Neutrophil (primary cell): ENCODE data around the gene JMJD1C.
"Not testable (repeated sequence)": the region's sequence is repeated elsewhere in the genome, so short reads cannot be mapped to it uniquely, and the experiment has no call there.

Experiments
- H3K27ac ChIP-seq: fragments of 200-600 bp; sonication (generic); 2 replicates; pipeline ENCODE4 v1.5.1; 2016; ENCODE audit warnings: mild to moderate bottlenecking, moderate library complexity
- H3K27me3 ChIP-seq: fragments of 200-600 bp; sonication (generic); 2 replicates; pipeline ENCODE4 v1.6.0; 2016; ENCODE audit warnings: mild to moderate bottlenecking
- H3K36me3 ChIP-seq: fragments of 200-600 bp; sonication (generic); 2 replicates; pipeline ENCODE4 v1.5.1; 2017
- H3K4me1 ChIP-seq, 2 experiments: fragments of 200-600 bp in 1 of 2; sonication (generic) in 1 of 2; 1 replicate in 1 of 2; 2 replicates in 1 of 2; pipeline versions ENCODE4 v1.5.1 to v1.6.1; 2013 to 2016; ENCODE audit warnings: low read depth in 1 of 2, low read length in 1 of 2, mild to moderate bottlenecking in 1 of 2, moderate library complexity in 1 of 2; ENCODE audit not compliant: control insufficient read depth in 1 of 2, insufficient read depth in 1 of 2
- H3K4me3 ChIP-seq, 2 experiments: fragments of 200-600 bp in 1 of 2; sonication (generic) in 1 of 2; 1 replicate in 1 of 2; 2 replicates in 1 of 2; pipeline ENCODE4 v1.5.1; 2013 to 2016; ENCODE audit warnings: low read depth in 1 of 2, low read length in 1 of 2, mild to moderate bottlenecking in 1 of 2, moderate library complexity in 1 of 2
- H3K9me3 ChIP-seq: fragments of 200-600 bp; sonication (generic); 2 replicates; pipeline ENCODE4 v1.5.1; 2016
- TF ChIP-seq, protein P1 (sequence below): fragments of 200-600 bp; sonication (generic); IDR thresholded peaks from 2 replicates; pipeline ENCODE4 v1.5.1; 2016; ENCODE audit warnings: antibody characterized with exemption

The JMJD1C gene

DNA sequence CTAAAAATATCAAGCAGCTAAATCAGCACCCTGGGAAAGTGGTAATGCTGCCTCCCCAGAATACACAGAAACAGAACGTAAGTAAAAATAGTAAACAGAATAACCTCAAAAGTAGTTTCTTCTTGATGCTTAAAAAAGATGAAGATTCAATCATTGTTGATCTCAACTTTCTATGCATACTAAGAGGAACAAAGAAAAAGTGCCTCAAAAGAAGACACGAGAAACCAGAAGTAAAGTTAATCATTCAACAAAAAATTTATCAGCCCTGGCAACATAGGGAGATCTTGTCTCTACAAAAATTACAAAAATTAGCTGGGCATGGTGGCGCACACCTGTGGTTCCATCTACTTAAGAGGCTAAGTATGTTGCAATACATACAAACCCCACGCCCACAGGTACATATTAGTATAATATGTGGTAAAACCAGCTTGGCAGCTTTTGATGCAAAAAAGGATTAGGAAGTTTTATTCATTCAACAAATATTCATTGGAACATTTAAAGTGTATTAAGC lies 179.0 kb downstream of the JMJD1C start:
- H3K27ac ChIP-seq = no peak overlapping the region
- no peaks in the 10 kb centered on the region for H3K27me3 ChIP-seq
- H3K9me3 ChIP-seq = no peaks in the 10 kb centered on the region
- no peak overlapping the region for H3K4me3 ChIP-seq
- TF ChIP-seq, protein P1, sequence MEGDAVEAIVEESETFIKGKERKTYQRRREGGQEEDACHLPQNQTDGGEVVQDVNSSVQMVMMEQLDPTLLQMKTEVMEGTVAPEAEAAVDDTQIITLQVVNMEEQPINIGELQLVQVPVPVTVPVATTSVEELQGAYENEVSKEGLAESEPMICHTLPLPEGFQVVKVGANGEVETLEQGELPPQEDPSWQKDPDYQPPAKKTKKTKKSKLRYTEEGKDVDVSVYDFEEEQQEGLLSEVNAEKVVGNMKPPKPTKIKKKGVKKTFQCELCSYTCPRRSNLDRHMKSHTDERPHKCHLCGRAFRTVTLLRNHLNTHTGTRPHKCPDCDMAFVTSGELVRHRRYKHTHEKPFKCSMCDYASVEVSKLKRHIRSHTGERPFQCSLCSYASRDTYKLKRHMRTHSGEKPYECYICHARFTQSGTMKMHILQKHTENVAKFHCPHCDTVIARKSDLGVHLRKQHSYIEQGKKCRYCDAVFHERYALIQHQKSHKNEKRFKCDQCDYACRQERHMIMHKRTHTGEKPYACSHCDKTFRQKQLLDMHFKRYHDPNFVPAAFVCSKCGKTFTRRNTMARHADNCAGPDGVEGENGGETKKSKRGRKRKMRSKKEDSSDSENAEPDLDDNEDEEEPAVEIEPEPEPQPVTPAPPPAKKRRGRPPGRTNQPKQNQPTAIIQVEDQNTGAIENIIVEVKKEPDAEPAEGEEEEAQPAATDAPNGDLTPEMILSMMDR = no peak
- H3K4me1 ChIP-seq = no peaks in the 10 kb centered on the region
- no peaks in the 10 kb centered on the region for H3K36me3 ChIP-seq

DNA sequence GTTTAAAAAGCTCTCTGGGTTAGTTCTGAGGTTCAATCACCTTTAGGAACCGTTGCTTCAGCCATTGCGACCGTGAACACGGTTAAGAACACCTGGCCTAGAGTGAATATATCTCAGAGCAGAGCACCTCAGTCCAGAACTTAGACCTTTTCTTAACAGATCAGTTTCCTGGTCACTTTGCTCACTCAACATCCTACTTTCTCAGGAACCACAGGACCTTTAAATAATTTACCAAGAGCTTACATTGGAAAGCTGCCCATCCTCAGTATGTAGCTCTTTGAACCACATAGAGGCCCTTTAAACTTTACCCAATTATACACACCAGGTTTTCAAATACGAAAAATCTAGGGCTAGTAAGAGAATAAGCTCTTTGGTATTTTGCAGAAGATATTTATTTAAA lies 179.4 kb downstream of the JMJD1C start:
- TF ChIP-seq, protein P1 = no peak
- H3K36me3 ChIP-seq = no peaks in the 10 kb centered on the region
- no peaks in the 10 kb centered on the region for H3K9me3 ChIP-seq
- H3K4me1 ChIP-seq = no peaks in the 10 kb centered on the region
- H3K27ac ChIP-seq = no peak overlapping the region
- H3K4me3 ChIP-seq = no peak overlapping the region
- H3K27me3 ChIP-seq = no peaks in the 10 kb centered on the region

DNA sequence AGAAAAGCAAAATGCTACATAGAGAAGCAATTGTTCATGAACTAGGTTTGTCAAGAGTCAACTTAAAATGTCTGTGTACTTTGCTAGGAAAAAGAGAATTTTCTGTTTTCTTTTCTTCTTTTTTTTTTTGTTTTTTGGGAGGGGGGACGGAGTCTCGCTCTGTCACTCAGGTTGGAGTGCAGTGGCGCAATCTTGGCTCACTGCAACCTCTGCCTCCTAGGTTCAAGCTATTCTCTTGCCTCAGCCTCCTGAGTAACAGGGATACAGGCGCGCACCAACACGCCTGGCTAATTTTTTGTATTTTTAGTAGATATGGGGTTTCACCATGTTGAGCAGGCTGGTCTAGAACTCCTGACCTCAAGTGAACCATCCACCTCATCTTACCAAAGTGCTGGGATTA lies 181.9 kb downstream of the JMJD1C start:
- H3K9me3 ChIP-seq, H3K4me3 ChIP-seq, H3K4me1 ChIP-seq, H3K36me3 ChIP-seq, H3K27ac ChIP-seq, H3K27me3 ChIP-seq: not testable (repeated sequence)

- H3K4me1 ChIP-seq = no peaks in the 10 kb centered on the region
- no peak overlapping the region for H3K27ac ChIP-seq
- no peaks in the 10 kb centered on the region for H3K9me3 ChIP-seq
- H3K4me3 ChIP-seq = no peak overlapping the region
- TF ChIP-seq, protein P1 = no peak
- H3K27me3 ChIP-seq = no peaks in the 10 kb centered on the region
- no peaks in the 10 kb centered on the region for H3K36me3 ChIP-seq
These were observed 182.7 kb downstream of the JMJD1C start for GRCh38 chr10:63283093-63283492.

- no peaks in the 10 kb centered on the region for H3K9me3 ChIP-seq
- no peaks in the 10 kb centered on the region for H3K36me3 ChIP-seq
- TF ChIP-seq, protein P1 = no peak
- no peaks in the 10 kb centered on the region for H3K4me1 ChIP-seq
- no peaks in the 10 kb centered on the region for H3K27me3 ChIP-seq
- H3K27ac ChIP-seq = no peak overlapping the region
- H3K4me3 ChIP-seq = no peak overlapping the region
These were observed 183.8 kb downstream of the JMJD1C start for GRCh38 chr10:63281967-63282366.

DNA sequence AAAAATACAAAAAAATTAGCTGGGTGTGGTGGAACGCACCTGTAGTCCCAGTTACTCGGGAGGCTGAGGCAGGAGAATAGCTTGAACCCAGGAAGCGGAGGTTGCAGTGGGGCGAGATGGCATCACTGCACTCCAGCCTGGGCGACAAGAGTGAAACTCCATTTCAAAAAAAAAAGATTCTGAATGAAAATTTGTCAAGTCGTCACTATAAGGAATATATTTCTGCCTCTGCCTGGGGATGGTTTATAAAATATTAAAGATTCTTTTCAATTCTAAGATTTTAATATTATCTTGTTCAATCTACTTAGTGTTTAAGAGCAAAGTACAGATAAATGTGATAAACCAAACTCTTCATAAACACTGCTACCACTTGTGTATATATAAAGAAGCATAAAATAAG lies 185.4 kb downstream of the JMJD1C start:
- TF ChIP-seq, protein P1 = no peak
- Histone ChIP-seq H3K36me3 (no peaks in the 10 kb centered on the region), H3K4me3 (no peak overlapping the region), H3K4me1 (no peaks in the 10 kb centered on the region), H3K27me3 (no peaks in the 10 kb centered on the region), H3K27ac (no peak overlapping the region), H3K9me3 (no peaks in the 10 kb centered on the region)
